ENCODE results near the gene KDM4F.

The KDM4F gene

DNA sequence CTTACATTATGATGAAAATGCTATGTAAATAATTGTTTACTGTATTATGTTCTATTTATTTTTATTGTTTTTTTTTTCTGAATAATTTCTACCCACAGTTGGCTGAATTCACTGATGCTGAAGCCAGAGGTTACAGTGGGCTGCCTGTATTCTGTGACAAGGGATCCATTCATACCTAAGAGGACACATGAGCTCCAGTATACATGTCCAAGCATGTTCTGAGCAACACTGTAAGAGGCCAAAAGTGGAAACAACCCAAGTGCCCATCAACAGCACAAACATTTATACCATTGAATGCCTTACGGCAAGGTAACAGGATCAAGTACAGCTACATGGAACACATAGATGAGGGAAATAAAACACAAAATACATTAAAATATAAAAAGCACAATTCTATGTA lies 16.1 kb downstream of the KDM4F start:
- DNase-seq (ENCODE audit: low read depth in 3 of 3) = no peak

DNA sequence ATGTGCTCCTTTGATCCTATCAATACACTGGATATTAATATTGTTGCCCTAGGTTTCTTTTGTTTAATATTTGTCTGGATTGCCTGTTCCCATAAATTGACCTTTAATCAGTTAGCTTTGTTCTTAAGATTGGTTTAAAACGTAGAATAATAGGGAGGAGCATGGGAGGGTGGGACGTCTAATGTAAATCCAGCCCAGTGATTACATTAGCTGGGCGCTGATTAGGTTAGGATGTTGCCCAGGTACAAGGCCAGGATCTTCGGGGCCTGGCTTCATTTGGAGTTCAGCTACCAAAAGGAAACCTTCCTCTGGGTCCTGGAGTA lies 17.5 kb downstream of the KDM4F start, which contains the start of gene SRSF8:
Gene SRSF8, plus strand, starts transcription at position 204 of the 323 bp plus-strand sequence. CDS start 308 bp downstream, outside the sequence.
- DNase-seq (ENCODE audit: low read depth in 3 of 3) = no peak

DNA sequence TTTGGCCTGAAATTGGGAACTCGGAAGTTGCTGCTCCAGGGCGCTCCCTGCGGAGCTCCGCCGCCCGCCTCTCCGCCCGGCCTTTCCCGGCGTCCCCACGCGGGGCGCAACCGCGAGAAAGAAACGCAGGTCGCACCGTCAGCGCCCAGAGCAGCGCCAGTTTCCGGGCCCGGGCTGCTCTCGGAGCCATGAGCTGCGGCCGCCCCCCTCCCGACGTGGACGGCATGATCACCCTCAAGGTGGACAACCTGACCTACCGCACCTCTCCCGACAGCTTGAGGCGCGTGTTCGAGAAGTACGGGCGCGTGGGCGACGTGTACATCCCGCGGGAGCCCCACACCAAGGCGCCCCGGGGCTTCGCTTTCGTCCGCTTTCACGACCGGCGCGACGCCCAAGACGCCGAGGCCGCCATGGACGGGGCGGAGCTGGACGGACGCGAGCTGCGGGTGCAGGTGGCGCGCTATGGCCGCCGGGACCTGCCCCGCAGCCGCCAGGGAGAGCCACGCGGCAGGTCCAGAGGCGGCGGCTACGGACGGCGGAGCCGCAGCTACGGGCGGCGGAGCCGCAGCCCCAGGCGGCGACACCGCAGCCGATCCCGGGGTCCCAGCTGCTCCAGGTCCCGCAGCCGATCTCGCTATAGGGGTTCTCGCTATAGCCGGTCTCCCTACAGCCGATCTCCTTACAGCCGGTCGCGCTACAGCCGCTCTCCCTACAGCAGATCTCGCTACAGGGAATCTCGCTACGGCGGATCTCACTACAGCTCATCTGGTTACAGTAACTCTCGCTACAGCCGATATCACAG lies 18.0 kb downstream of the KDM4F start:
- DNase-seq (ENCODE audit: low read depth in 3 of 3) = peak; percentile 54 to 74 (median 60)

DNA sequence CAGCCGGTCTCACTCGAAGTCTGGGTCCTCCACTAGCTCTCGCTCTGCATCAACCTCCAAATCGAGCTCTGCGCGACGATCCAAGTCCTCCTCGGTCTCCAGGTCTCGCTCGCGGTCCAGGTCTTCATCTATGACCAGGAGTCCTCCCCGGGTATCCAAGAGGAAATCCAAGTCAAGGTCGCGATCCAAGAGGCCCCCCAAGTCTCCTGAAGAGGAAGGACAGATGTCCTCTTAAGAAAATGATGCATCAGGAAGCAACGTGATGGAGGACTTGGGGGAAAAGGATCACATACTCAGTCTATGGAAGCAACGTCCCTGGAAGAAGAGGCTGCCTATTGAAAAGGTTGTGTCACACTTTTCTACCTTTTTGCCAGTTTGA lies 18.6 kb downstream of the KDM4F start:
- no peak for DNase-seq (ENCODE audit: low read depth in 3 of 3)

DNA sequence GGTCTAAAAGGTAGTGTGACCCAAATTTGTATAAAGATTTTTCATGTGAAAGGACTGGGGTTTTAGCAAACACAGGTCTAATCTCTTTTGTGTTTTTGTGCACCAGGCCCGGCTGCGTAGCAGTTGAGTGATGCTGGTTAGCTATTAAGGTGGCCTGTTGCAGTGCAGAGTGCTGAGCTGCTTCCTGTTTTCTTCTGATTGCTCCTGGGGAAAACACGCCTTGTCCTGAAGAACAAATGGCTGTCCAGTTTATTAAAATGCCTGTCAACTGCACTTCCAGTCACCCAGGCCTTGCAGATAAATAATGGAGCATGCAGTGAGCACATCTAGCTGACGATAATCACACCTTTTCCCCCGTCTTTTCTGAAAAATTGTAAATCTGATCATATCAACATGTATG lies 19.3 kb downstream of the KDM4F start:
- peak in 2 of 3 experiments; percentile 53 to 56 for DNase-seq (ENCODE audit: low read depth in 3 of 3)

DNA sequence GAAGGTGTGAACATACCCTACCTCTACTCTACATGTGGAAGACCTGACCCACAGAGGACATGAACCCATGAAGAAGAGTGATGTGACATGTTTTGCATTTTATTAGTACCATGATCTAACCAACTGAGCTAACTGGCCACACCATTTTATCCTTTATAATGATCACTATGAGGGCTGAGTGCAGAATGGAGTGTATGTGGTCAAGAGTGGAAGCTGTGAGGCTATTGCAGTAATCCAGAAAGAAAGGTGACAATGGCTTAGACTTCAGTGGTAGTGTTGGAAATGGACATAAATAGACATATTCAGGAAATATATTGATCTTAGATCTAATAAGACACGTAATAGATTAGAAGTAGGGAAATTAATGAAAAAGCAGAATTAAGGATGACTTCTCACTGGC lies 21.2 kb downstream of the KDM4F start:
- DNase-seq (ENCODE audit: low read depth in 3 of 3) = no peak

DNA sequence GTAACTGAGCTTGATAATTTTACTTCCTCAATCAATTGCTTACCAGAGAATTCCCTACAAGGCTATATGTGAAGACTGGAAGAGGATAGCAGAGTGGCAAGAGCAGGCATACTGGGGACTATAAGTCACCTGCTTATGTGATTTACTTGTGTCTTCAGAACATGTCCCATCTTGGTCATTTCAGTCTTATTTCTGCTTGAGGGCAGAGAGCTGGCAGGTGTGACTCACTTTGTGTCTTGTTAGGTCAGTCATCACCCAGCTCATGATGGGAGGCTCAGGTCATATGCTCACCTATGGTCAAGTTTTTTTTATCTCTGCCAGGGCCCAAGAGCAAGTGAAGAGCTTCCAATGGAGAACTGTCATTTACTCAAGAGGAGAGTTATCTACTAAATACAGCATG lies 23.7 kb downstream of the KDM4F start:
- DNase-seq (ENCODE audit: low read depth in 3 of 3) = no peak

DNA sequence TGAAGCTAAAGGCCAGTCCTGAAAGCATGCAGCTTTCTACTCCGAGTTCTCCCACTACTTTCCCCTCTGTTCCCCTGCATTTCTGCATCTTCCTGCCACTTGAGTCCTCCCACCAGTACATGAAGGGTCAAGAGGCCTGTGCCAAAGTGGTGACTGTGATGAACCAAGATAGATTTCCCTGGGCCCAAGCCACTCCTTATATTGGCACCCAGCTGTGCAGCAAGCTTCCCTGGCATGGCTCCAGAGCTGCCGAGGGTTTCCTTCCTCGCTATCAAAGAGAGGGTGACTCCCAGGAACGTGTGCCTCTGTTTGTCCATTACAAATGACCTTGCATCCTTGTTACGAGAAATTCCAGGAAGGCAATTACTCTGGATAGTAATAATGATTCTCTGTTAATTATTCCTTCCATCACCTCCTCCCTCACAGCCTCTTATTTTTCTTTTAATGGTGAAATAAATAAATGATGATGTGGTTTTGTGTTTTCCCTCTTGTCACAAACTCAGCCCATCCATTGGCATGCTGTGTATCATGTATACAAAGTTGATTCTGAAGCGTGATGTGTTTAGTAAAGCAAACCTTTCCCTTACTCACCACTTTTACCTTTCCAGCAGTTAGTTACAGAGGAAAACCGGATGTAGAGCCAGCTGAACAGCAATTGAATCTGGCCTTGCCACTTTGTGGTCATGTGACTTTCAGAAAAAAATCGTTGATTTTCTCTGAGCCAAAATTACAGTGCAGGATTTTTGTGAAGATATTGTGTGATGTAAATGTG lies 25.8 kb downstream of the KDM4F start:
- DNase-seq (ENCODE audit: low read depth in 3 of 3) = no peak

DNA sequence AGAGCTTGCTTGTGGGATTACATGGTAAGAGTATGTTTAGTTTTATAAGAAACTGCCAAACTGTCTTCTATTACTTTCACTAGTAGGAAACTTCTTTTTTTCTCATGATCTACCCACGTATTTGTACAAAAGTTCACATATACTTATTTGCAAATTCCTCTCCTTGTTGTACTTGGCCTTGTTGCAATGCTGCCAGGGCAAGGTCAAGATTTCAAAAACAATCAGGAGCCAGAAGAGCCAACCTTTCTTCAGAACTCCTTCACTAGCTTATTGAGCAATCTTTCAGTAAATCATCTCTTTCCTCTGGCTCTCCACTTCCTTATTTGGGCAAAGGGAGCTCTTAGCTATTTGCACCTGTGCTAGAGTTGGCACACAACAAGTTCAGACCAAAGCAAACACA lies 27.2 kb downstream of the KDM4F start:
- DNase-seq (ENCODE audit: low read depth in 3 of 3) = no peak

DNA sequence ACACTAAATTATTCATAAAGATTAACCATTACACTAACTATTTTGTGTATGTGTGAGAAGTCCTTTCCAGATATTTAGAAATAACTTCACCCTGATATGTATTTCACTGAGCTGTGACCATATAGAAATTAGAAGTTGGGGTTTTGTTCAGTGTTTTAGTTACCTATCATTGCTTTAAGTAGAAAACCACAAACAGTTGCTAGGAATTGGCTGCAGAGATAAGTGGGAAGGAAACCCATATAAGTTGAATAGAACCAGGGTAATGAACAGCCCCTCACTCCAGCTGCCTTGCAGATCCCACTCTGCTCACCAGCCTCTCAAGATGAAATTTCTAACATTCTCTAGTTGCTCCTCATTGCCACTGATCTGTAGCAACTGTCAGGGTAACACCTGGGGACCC lies 27.8 kb downstream of the KDM4F start:
- DNase-seq (ENCODE audit: low read depth in 3 of 3) = no peak

DNA sequence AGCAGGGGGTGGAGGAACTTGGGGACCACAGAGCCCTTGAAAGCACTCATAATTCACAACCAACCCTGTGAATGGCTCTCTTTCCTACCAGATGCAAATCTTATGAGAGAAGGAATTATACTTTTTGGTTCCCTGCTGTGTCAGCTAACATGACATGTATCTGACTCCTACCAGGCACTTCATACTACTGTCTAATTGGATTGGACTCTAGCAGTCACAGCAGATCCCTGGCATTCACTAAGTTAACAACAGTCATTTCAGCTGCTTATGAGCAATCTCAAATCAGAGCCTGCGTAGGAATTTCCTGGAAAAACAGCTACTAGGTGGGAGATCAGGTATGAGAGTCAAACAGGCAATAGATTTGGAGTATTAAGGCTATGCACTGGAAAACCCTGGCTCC lies 29.3 kb downstream of the KDM4F start:
- DNase-seq (ENCODE audit: low read depth in 3 of 3) = no peak

DNA sequence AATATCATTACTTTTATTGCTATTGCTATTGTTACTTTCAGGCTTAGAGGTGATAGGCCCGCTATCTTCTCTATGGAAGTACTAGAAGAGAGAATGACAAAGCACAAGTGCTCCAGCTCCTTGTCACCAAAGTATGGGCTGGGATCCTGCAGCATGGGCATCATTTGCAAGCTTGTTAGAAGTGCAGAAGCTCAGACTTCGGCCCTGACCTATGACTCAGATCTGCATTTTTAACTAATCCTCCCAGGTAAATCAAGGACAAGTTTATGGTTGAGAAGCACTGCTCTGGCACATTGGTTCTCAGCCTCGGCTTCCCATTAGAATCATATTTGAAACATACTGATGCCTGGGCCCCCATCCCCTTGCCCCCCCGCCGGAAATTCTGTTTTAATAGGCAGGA lies 31.8 kb downstream of the KDM4F start:
- no peak for DNase-seq (ENCODE audit: low read depth in 3 of 3)

DNA sequence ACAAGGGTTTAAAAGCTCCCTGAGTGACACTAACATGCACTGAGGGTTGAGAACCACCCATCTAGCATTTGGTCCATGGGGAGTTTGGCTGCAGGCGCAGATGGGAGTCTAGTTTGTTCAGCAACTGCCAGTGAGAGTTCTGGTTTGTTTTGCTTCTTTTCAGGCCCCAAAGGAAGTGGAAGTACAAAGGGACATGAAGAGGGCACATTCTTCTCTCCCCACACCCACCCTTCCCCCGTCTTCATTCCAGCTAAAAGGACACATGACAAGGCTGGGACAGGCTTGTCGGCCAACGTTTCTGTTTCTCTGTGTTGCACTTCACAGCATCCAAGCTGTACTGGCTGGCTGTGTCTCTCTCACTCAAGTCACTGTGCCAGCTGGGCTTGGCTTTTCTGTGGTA lies 32.2 kb downstream of the KDM4F start:
- DNase-seq (ENCODE audit: low read depth in 3 of 3) = no peak

DNA sequence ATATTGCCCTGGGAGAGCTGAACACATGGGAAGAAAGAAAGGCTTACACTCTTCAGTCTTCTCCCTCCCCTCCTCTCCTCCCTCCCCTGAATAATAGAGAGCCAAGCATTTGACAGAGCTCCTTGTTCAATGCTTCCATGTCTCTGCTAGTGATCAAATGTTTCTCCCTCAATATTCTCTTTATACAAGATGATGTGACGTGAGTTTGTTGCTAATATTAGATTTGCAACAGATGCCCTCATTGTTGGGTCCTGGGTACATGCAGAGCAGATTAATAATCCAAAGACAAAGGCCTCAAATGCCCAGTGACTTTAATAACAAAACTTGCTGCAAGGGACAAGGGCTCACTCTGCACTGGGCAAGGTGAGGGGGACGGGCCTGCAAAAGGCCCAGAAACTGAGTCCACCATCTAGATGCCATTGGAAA lies 33.4 kb downstream of the KDM4F start:
- no peak for DNase-seq (ENCODE audit: low read depth in 3 of 3)

DNA sequence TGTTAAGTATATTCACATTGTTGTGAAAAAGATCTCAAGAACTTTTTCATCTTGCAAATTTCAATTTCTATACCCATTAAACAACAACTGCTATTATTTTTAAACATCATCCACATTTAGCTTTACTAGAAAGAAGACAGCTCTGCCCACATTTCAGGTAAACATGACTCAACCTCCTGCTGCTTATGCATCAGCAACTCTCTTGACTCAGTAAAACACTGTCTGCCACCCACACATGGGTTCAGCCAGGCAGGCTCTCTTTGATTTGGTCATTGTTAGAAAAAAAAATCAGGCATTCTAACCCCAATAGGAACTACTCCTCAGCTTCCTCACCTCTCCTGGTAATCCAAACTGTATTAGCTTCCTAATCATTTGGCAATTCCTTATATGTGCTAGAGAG lies 35.3 kb downstream of the KDM4F start:
- DNase-seq (ENCODE audit: low read depth in 3 of 3) = peak in 2 of 3 experiments; percentile 51 to 52

DNA sequence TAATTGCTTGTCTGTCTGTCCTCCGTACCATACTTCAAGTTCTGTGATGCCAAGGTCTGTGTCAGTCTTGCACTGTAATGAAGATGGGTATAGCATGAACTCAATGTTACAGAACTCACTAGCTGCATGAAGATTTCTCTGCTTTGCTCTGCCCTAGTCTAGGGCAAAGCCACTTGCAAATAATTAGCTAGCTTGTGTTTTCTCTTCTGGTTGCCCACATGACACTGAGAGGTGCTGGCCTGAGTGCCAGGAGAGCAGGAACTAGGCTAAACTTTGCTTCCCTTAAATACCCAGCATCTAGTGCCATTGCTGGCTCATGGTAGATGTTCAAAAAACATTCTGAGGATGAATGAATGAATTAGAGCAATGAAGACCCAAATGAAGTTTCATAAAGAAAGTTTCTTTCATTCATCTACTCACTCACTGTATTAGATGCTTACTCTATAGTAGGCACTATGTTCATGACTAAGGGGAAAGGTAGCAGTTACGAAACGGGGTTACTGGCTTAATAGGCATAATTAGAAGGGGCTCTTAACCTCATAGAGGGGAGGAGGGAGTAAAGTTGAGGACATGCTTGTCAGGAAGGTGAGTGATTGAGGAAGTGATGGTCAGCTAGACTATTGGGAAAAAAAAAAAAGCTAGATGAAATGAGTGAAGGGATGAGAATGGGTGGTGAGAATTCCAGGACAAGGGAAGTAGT lies 36.0 kb downstream of the KDM4F start:
- DNase-seq (ENCODE audit: low read depth in 3 of 3) = no peak

DNA sequence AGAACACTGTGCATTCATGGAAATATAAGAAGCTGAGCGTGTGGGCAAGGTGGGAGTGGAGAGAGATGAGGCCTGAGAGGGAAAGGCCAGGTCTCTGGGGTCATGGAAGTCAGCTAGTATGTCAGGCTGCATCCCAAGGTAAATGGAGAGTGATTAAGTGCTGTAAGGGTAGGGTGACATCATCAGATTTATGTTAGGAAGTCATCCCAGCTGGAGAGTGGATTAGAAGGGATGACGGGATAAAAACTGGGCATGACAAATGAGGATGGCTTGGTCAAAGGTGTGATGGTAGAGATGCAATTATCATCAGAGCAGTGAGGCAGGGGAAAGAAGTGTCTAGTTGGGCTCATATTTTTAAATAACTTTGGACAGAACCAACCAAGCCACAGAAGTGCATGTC lies 36.9 kb downstream of the KDM4F start:
- DNase-seq (ENCODE audit: low read depth in 3 of 3) = no peak

DNA sequence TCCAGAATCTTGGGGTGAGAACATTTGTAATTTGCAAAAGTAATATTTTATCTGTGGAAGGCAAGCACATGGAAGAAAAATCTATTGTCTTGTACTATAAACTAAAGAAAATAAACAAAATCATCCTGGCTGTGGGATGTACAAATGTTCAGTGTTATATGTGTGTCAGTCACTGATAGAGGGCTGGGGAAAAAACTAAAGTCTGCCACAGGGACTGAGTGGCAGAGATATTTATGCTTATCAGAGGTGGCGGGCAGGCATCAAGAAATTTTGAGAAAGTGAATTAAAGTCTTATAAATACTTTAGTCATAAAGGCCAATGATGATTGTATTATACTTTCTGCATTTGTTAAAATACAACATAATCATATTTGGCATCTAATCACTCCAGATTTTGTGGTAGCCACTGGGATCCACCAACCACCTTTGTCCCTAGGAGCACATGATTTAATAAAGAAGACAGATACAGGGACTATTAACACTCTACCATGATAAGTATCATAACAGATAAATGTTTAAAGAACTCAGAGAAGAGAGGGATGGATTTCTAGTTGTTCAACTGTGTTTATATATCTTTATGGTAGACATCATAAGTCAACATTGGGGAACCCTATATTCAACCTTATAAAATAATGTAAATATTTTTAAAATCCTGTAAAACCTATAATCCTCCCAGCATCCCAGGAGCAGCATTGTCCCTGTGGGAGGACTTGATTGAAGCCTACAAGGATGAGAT lies 37.8 kb downstream of the KDM4F start:
- DNase-seq (ENCODE audit: low read depth in 3 of 3) = no peak

DNA sequence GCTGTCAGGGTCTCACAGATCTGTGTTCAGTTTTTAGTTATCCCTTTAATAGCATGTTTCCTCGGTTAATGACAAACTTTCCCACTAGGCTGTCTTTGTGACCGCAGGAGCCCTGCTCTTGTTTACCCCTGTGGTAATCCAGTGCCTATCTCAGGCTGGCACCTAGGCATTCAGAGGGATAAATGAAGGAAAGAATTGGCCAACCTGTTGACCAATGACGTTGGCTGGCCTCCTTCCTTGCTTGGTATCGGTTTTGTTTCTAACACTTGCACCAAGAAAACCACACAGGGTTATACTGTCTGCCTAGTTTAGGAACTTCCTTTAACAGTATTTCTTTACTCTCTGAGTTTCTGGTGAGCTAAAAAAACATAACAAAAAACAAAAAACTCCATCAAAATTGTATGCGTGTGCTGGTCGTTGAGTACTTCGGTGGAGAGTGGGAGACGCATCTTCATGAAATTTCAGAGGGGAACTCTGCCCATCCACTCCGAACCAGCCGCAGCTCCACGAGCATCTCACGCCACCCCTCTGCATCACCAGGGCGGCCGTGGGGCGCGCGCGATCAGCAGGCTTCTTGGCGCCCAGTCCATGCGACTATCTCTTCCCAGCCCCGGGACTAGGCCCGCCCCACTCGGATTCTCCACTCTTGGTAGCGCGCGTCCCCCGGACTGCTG lies 39.9 kb downstream of the KDM4F start:
- DNase-seq (ENCODE audit: low read depth in 3 of 3) = peak in 1 of 3 experiments; percentile 34

DNA sequence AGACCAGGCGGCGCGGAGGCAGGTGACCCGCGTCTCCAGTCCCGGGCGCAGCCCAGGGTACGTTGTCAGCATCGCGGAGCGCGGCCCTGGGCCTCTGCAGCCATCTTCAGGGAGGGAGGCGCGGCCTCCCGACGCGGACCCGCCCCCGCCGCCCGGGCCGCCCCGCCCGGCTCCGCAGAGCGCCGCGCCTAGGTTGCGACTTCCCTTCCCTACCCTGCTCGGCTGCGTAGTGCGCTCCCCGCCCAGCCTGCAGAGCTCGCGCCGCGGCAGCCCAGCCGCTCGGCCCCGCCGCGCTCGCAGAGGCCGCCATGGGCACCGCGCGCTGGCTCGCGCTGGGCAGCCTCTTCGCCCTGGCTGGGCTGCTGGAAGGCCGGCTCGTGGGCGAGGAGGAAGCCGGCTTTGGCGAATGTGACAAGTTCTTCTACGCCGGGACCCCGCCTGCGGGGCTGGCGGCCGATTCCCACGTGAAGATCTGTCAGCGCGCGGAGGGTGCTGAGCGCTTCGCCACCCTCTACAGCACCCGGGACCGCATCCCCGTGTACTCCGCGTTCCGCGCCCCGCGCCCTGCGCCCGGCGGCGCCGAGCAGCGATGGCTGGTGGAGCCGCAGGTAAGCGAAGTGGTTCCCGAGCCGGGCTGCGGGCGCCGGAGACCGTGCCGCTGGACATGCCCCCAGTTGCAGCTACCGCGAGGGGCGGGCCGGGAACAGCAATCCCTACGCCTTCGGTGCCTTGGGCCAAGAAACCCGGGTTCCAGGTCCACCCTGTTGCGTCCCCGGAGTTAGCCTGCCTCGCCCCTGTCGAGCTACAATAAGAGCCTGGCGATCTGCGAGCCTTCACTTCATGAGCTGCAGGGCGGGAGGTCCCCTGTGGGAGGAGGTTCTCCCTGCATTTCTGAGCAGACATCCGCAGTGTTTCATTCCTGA lies 40.7 kb downstream of the KDM4F start, which contains the start of gene ENDOD1:
Gene ENDOD1, plus strand, starts transcription at position 227 of the 923 bp plus-strand sequence. Its CDS starts 82 bp downstream, at position 309.
- DNase-seq (ENCODE audit: low read depth in 3 of 3) = peak; percentile 59 to 83 (median 73)
